GM12872 (cell line): ENCODE results near the gene CDKAL1.

Experiments used
- TF ChIP-seq, protein P1 (sequence below): IDR thresholded peaks from 3 replicates; pipeline ENCODE4 v1.5.1; 2011; ENCODE audit warnings: low read depth, mild to moderate bottlenecking, low read length, moderate library complexity; ENCODE audit not compliant: insufficient read depth

CDKAL1 gene

DNA sequence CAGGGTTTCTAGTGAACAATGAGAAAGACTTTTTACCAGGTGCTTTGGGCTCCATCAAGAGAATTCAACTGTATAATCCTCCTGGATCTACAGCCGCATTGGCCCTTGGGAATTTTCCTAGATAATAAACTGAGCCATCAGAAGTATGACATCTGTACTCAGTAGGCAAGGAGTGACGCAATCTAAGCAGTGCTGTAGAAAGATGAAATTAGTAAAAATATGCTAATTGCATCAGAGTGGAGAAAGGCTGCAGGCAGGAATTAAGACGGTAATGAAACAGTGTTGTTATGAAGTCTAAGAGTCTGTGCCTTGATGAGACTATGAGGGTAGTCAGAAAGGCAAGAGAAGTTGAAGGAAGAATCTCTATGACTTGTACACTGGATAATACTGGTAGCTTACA lies 551.4 kb downstream of the CDKAL1 start:
- TF ChIP-seq, protein P1, sequence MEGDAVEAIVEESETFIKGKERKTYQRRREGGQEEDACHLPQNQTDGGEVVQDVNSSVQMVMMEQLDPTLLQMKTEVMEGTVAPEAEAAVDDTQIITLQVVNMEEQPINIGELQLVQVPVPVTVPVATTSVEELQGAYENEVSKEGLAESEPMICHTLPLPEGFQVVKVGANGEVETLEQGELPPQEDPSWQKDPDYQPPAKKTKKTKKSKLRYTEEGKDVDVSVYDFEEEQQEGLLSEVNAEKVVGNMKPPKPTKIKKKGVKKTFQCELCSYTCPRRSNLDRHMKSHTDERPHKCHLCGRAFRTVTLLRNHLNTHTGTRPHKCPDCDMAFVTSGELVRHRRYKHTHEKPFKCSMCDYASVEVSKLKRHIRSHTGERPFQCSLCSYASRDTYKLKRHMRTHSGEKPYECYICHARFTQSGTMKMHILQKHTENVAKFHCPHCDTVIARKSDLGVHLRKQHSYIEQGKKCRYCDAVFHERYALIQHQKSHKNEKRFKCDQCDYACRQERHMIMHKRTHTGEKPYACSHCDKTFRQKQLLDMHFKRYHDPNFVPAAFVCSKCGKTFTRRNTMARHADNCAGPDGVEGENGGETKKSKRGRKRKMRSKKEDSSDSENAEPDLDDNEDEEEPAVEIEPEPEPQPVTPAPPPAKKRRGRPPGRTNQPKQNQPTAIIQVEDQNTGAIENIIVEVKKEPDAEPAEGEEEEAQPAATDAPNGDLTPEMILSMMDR: no peak

DNA sequence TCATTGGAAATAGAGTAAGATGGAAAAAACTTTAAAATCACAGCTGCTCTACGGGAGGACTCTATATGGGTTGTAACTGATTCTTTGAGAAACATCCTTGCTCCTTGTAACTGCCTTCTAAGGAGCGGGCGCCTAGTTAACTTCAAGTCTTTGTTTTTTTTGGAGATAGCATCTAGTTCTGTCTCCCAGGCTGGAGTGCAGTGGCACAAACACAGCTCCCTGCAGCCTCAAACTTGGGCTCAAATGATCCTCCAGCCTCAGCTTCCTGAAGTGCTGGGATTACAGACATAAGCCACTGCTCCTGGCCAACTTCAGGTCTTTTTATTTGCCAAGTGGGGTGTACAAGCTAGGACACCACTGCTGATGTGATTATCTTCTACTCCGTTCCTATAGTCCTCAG lies 552.9 kb downstream of the CDKAL1 start:
- TF ChIP-seq, protein P1: no peak

DNA sequence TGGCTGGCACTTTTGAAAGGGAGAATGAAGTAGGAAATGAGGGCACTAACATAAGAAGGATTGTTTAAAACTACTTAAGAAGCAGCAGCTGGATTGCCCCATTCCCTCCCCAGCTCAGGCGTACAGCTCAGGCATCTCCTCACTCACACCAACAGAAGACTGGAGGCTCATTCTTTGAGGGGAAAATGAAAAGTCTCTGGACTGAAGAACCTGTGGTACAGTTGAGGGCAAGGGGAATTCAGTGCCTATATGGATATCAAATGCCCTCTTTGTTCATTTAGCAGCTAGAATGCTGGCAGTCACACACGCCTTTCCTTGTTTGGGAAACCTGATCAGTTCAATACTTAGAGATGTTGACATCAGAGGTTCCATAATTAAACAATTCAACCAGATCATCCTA lies 557.2 kb downstream of the CDKAL1 start:
- TF ChIP-seq, protein P1: no peak

DNA sequence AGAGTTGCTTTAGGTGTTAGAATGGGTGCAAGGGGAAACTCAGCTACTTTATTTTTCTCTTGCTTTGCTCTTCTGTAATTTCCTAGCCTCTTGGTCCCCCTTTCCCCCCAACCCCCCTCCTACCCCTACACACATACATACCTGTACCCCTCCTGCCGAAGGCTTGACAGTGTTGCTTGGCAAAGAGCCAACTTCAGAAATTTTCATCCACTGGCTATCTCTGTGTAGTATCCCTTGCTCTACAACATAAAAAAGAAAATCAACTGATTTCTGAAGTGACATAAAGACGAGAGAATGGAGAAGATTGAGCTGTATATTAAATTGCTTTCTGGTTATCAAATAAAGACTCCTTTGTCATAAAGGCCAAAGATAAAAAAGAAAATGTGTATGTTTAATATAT lies 561.2 kb downstream of the CDKAL1 start:
- TF ChIP-seq, protein P1: no peak

DNA sequence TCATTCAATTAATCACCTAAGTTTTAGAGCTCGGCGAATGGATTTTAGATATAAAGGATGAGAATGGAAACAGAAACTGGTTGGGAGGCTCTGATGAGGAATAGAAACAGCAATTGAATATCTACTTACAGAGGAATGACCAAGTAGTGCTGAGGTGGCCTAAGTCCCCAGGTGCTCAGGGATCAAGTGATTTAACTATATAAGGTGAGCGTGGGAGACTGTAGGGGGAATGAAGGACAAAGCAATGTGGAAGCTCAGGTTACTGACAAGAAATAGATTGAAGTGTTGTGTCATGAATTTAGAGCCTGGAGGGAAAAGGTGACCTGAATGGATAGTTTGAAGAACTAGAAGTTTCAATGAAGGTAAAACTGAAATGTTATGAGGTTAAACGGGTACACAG lies 563.9 kb downstream of the CDKAL1 start:
- TF ChIP-seq, protein P1: no peak

DNA sequence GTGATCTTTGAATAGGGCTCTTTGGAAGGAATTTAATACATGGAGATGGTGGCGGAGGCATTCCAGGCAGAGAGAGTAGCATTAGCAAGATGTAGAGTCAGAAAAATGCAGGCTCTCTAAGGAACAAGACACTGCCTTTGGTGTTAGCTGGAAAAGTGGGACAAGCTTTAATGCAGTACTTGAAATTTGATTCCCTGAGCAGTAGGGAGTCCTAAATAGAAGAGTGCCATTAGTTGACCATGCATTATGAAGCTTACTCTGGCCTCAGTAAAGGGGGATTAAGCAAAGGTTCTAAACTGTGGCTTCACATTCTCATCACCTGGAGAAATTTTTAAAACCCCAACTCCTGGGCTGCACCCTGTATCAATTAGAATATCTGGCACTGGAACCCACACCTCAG lies 564.5 kb downstream of the CDKAL1 start:
- TF ChIP-seq, protein P1: no peak

DNA sequence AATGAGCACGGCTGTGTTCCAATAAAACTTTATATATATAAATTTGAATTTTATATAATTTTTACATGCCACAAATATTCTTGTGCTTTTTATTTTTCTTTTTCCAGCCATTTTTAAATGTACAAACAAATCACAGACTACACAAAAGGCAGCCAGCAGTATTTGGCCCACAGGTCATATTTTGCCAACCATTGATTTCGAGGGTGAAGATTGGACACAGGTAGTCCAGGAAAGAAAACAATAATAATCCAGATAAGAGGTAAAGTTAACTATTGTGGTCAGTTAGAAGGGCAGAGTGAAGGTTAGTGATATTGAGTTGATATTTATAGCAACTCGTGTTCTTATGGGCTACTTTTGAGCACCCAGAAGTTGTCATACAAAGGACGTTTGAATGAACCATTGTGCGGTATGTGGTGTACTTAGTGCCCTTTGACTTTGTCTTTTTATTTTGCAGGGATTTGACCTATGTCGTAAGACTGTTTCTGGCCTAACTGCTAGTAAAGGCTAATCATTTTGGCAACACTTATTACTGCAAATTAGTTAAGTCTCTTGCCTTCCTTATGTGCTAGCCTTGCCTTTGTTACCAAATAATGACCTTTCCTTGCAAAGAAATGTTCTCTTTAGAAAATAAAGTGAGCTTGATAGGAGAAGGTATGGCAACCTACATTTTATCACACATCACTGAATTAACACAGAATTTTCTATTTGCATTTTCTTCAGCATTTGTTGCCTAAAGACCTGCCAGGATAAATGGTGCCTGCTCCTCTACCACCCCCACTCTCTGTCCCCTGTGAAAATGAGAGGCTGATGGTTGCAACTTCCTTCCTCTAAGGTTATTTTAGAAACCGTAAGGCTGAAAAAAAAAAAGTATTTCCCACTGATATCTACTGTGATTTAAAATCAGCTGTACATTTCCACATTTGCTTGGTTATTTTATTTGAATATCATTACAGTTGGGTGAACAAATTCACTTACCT lies 565.4 kb downstream of the CDKAL1 start:
- TF ChIP-seq, protein P1: no peak
